Activated CD4-positive, alpha-beta T cell treated with anti-CD3 and anti-CD28 coated beads, Interleukin-2, Interleukin-6, amounts not matched to agents 100 ng/mL and 50 ng/mL, durations not matched to agents 16 hours and 8 hours (primary cell): ENCODE results near the gene DSCAML1.

ENCODE experiments used
- DNase-seq: peaks from one replicate; pipeline ENCODE4 v3.0.0-alpha.2; 2020

The DSCAML1 gene

GRCh38 chr11:117830674-117831351, 33.8 kb upstream of the DSCAML1 start:
- DNase-seq: no peak

- no peak for DNase-seq
Measured at GRCh38 chr11:117830072-117830471, 33.1 kb upstream of the DSCAML1 start.

- no peak for DNase-seq
Measured at GRCh38 chr11:117829369-117829725, 32.3 kb upstream of the DSCAML1 start.

GRCh38 chr11:117828611-117829368, 31.8 kb upstream of the DSCAML1 start:
- peak; percentile 79 for DNase-seq

- no peak for DNase-seq
Measured at GRCh38 chr11:117827521-117828511, 30.8 kb upstream of the DSCAML1 start.

- no peak for DNase-seq
Measured at GRCh38 chr11:117826832-117827231, 29.8 kb upstream of the DSCAML1 start.

GRCh38 chr11:117826190-117826570, 29.2 kb upstream of the DSCAML1 start:
- no peak for DNase-seq

GRCh38 chr11:117825538-117826189, 28.6 kb upstream of the DSCAML1 start:
- no peak for DNase-seq

- DNase-seq: no peak
Measured at GRCh38 chr11:117824571-117825537, 27.8 kb upstream of the DSCAML1 start, which contains the start of gene FXYD2. Gene FXYD2 (minus strand): TSS chr11:117824744. CDS start chr11:117824678, 66 bp downstream.

GRCh38 chr11:117823946-117824420, 27.0 kb upstream of the DSCAML1 start:
- no peak for DNase-seq

GRCh38 chr11:117823294-117823945, 26.4 kb upstream of the DSCAML1 start:
- DNase-seq: peak; percentile 39

GRCh38 chr11:117822074-117823033, 25.3 kb upstream of the DSCAML1 start:
- peak; percentile 54 for DNase-seq

GRCh38 chr11:117821431-117821830, 24.4 kb upstream of the DSCAML1 start:
- DNase-seq: no peak

GRCh38 chr11:117820516-117820915, 23.5 kb upstream of the DSCAML1 start:
- DNase-seq: no peak

- DNase-seq: no peak
Measured at GRCh38 chr11:117820071-117820470, 23.1 kb upstream of the DSCAML1 start.

GRCh38 chr11:117819096-117820040, 22.4 kb upstream of the DSCAML1 start:
- DNase-seq: no peak

- DNase-seq: peak; percentile 74
Measured at GRCh38 chr11:117818041-117818873, 21.2 kb upstream of the DSCAML1 start.
